HepG2 (cell line): ENCODE results near the gene RTEL1. TPM values are rescaled to one million over a fixed set of nuclear protein-coding genes. Genes with fewer than 3 reads are reported as not detected.
A peak's percentile ranks its signal among the peaks of the same experiment; 100 is the strongest.

Source experiments
- HBP1 ChIP-seq: IDR thresholded peaks from 2 replicates; pipeline ENCODE4 v1.6.1; 2016; ENCODE audit warnings: low read depth, control low read depth
- HNRNPLL ChIP-seq: fragments of 200-400 bp; formaldehyde crosslinking; IDR thresholded peaks from 2 replicates; pipeline ENCODE4 v1.6.1; 2017; ENCODE audit warnings: mild to moderate bottlenecking, low read depth, low read length; ENCODE audit not compliant: poor library complexity, severe bottlenecking
- MXI1 ChIP-seq: IDR thresholded peaks from 3 replicates; pipeline ENCODE4 v1.6.1; 2012; ENCODE audit warnings: low read depth, low read length, inconsistent platforms, borderline replicate concordance
- PCBP1 ChIP-seq: fragments of 200-400 bp; formaldehyde crosslinking; IDR thresholded peaks from 2 replicates; pipeline ENCODE4 v1.6.1; 2017; ENCODE audit warnings: mild to moderate bottlenecking, low read depth, low read length, borderline replicate concordance
- PRDM4 ChIP-seq: sonication (generic); formaldehyde crosslinking; IDR thresholded peaks from 2 replicates; pipeline ENCODE4 v1.9.0; 2021; ENCODE audit warnings: missing genetic modification reagents, borderline replicate concordance
- RBM39 ChIP-seq: fragments of 200-400 bp; formaldehyde crosslinking; IDR thresholded peaks from one replicate; pipeline ENCODE4 v1.6.1; 2018; ENCODE audit warnings: antibody characterized with exemption, mild to moderate bottlenecking, low read depth, low read length; ENCODE audit not compliant: poor library complexity, severe bottlenecking
- SP1 ChIP-seq, 2 experiments: fragments of 450-650 bp in 1 of 2; sonication (generic) in 1 of 2; formaldehyde crosslinking in 1 of 2; IDR thresholded peaks; 2 replicates each; pipeline versions ENCODE4 v1.4.0 to v1.6.1; 2016 to 2020; ENCODE audit warnings: missing genetic modification reagents in 1 of 2
- TIGD3 ChIP-seq: sonication (generic); formaldehyde crosslinking; IDR thresholded peaks from 2 replicates; pipeline ENCODE4 v1.5.1; 2020; ENCODE audit warnings: mild to moderate bottlenecking, missing genetic modification reagents, borderline replicate concordance
- ZMYM4 ChIP-seq: sonication (generic); formaldehyde crosslinking; IDR thresholded peaks from 2 replicates; pipeline ENCODE4 v1.8.1; 2023; ENCODE audit warnings: mild to moderate bottlenecking, missing genetic modification reagents
- ZNF124 ChIP-seq: sonication (generic); formaldehyde crosslinking; IDR thresholded peaks from 2 replicates; pipeline ENCODE4 v1.4.0; 2020; ENCODE audit warnings: missing genetic modification reagents
- ZNF225 ChIP-seq: sonication (generic); formaldehyde crosslinking; IDR thresholded peaks from 2 replicates; pipeline ENCODE4 v1.4.0; 2020; ENCODE audit warnings: mild to moderate bottlenecking, missing genetic modification reagents
- ZNF770 ChIP-seq: sonication (generic); formaldehyde crosslinking; IDR thresholded peaks from 2 replicates; pipeline ENCODE4 v1.5.0; 2020; ENCODE audit warnings: mild to moderate bottlenecking, missing genetic modification reagents
- ZSCAN9 ChIP-seq: IDR thresholded peaks from 2 replicates; pipeline ENCODE4 v1.6.1; 2016; ENCODE audit warnings: borderline replicate concordance
- polyA plus RNA-seq, 8 experiments: library from polyadenylated mRNA; depleted of rRNA in 3 of 8; stranded (reverse) in 7 of 8; unstranded in 1 of 8; fragments of >200 nt; fragmentation: Illumina TruSeq in 4 of 8; extraction: Trizol in 4 of 8; gene quantifications; 2 replicates each; pipeline versions ENCODE4 v1.2.1 to v1.2.3, GENCODE V29; 2011 to 2016; ENCODE audit warnings: low read depth in 4 of 8, missing spikeins in 1 of 8, mixed read lengths in 1 of 8; ENCODE audit not compliant: insufficient read depth in 1 of 8
- total RNA-seq, 5 experiments: library from RNA; depleted of rRNA; stranded (reverse); fragments of >200 nt; fragmentation: Illumina TruSeq; extraction: Trizol; gene quantifications; 2 replicates each; pipeline ENCODE4 v1.2.3, GENCODE V29; 2016; ENCODE audit warnings: low read depth in 1 of 5
- TF ChIP-seq, protein P1 (sequence below): sonication (generic); formaldehyde crosslinking; IDR thresholded peaks from 2 replicates; pipeline ENCODE4 v1.4.0; 2020; ENCODE audit warnings: missing genetic modification reagents, borderline replicate concordance
- TF ChIP-seq, protein P2 (sequence below): sonication (generic); formaldehyde crosslinking; conservative IDR thresholded peaks from 2 replicates; pipeline ENCODE4 v1.4.0; 2020; ENCODE audit warnings: missing genetic modification reagents

The RTEL1 gene
- total and polyA plus RNA-seq, 2 of the 13 experiments (the other 11 are each of a cell fraction or from before 2014, with no cell fraction given), result 21.8 to 36.4 TPM

GRCh38 chr20:63706852-63707557 is 48.9 kb downstream of the RTEL1 start (continued):
- TF ChIP-seq PRDM4 (CRISPR knock-in tag), result no peak
- TF ChIP-seq ZNF770 (CRISPR knock-in tag), result peak; percentile 36; the same call in 1 of the 2 replicates
- TF ChIP-seq PCBP1, result peak; percentile 98
- peak; percentile 79 for TF ChIP-seq MXI1
- TF ChIP-seq, protein P1, sequence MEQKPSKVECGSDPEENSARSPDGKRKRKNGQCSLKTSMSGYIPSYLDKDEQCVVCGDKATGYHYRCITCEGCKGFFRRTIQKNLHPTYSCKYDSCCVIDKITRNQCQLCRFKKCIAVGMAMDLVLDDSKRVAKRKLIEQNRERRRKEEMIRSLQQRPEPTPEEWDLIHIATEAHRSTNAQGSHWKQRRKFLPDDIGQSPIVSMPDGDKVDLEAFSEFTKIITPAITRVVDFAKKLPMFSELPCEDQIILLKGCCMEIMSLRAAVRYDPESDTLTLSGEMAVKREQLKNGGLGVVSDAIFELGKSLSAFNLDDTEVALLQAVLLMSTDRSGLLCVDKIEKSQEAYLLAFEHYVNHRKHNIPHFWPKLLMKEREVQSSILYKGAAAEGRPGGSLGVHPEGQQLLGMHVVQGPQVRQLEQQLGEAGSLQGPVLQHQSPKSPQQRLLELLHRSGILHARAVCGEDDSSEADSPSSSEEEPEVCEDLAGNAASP, result peak; percentile 69; the same call in 1 of the 2 replicates
- peak; percentile 81 for TF ChIP-seq RBM39
- TF ChIP-seq HBP1, result no peak; the same call in 1 of the 2 replicates
- no peak for TF ChIP-seq ZNF124 (CRISPR knock-in tag)
- TF ChIP-seq ZMYM4 (CRISPR knock-in tag), result peak; percentile 57; the same call in 1 of the 2 replicates
- TF ChIP-seq SP1 (IDR thresholded peaks at IDR 0.05), result no peak
- peak; percentile 48; the same call in 1 of the 2 replicates for TF ChIP-seq SP1 (CRISPR knock-in tag; IDR thresholded peaks at IDR 0.05)
- TF ChIP-seq ZNF225 (CRISPR knock-in tag), result no peak
- TF ChIP-seq, protein P2, sequence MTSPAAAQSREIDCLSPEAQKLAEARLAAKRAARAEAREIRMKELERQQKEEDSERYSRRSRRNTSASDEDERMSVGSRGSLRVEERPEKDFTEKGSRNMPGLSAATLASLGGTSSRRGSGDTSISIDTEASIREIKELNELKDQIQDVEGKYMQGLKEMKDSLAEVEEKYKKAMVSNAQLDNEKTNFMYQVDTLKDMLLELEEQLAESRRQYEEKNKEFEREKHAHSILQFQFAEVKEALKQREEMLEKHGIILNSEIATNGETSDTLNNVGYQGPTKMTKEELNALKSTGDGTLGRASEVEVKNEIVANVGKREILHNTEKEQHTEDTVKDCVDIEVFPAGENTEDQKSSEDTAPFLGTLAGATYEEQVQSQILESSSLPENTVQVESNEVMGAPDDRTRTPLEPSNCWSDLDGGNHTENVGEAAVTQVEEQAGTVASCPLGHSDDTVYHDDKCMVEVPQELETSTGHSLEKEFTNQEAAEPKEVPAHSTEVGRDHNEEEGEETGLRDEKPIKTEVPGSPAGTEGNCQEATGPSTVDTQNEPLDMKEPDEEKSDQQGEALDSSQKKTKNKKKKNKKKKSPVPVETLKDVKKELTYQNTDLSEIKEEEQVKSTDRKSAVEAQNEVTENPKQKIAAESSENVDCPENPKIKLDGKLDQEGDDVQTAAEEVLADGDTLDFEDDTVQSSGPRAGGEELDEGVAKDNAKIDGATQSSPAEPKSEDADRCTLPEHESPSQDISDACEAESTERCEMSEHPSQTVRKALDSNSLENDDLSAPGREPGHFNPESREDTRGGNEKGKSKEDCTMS (CRISPR knock-in tag), result 0 out of 2 replicates have a peak, but pooled peaks have one; percentile 53
- TF ChIP-seq ZSCAN9 (CRISPR knock-in tag), result 0 out of 2 replicates have a peak, but pooled peaks have one; percentile 38
- TF ChIP-seq TIGD3 (CRISPR knock-in tag), result 0 out of 2 replicates have a peak, but pooled peaks have one; percentile 10
- peak; percentile 40 for TF ChIP-seq HNRNPLL
